GM18873 (cell line): ENCODE results near the gene SMTN.
"Not testable (repeated sequence)": the region's sequence is repeated elsewhere in the genome, so short reads cannot be mapped to it uniquely, and the experiment has no call there.

Source experiments
- ATAC-seq: cut with Tn5 transposase; IDR thresholded peaks from one replicate; pipeline ENCODE4 v1.9.1; 2021; ENCODE audit warnings: mild to moderate bottlenecking, moderate library complexity, moderate number of reproducible peaks; ENCODE audit not compliant: unreplicated experiment, low FRiP score

The SMTN gene

DNA sequence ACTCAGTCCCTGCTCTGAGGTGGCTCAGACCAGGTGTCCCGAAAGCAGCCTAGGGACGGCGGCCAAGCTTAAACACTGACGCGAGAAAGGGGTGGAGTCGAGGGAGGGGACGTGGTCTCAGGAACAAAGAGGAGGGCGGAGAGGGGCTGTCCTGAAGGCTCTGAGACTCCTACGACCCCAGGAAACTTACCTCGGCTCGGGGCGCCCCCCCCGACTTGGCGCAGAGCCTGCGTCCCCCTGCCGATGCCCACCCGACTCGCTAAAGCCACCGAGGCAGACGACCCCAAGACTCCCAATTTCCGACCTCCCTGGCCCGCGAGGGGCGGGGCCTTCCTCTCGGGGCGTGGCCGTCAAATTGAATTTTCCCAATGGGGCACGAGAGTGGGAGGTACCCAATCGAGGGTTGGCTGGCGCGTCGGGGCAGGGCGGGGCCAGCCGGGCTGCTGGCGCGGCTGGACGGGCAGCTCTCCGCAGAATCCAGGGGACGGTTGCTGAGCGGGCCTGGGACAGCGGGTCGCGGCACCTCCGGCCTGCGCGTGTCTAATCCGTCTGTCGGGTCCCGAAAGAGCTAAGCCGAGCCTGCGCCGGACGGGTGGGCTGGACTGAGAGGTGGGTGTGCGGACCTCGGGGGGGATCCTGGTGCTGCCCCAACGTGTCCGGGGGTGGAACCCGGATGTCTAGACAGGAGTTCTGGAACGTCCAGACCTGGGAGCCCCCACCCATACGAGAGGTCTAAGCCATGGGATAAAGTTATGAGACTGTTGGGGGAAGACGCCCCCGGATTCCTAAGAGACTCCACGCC, at the start of gene SMTN:
TSS of gene SMTN (plus strand) at position 471 of the 802 bp plus-strand sequence. CDS start 1,941 bp downstream, outside the sequence.
- peak; percentile 43 for ATAC-seq

GRCh38 chr22:31036671-31037550, 44.2 kb upstream of the SMTN start:
- ATAC-seq = no peak

- ATAC-seq = no peak
These were observed 42.4 kb upstream of the SMTN start for GRCh38 chr22:31038686-31039085.

GRCh38 chr22:31039393-31039792, 41.7 kb upstream of the SMTN start:
- no peak for ATAC-seq

DNA sequence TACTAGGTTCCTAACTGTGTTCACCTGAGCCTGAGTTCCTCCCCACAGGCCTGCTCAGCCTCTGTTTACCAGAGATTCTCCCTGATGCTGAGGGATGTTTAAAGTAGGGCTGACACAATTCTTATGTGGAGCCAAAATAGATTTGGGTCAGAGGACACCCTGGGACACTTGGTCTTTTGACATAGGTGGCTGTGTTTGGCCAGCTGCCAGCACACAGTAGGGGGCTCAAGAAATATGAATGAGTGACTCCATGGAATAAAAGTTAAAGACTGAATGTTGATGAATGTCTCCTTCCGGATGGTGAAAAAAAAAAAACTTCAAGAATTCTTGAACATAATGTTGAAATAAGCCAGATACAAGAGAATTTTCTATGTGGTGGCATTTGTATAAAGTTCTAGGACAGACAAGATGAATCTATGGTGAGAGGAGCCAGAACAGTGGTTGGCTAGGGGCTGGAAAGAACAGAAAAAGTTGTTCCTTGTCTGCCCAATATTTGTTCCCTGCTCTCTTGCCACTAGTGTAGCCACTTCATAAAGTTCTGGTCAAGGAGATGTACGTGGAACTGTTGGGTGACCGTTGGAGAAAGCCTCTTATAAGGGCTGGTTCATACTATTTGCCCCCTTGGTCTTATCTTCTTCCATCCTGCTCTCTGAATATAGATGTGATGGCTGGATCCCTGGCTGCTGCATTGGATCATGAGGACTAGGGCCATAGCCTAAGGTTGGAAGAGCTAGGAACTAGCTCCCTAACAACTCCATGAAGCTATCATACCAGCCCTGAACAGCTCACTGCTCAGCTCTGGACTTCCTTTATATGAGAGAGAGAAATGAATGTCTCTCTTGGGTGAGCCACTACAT, 40.3 kb upstream of the SMTN start:
- ATAC-seq = no peak

- ATAC-seq = no peak
These were observed 36.8 kb upstream of the SMTN start for GRCh38 chr22:31044262-31044861.

DNA sequence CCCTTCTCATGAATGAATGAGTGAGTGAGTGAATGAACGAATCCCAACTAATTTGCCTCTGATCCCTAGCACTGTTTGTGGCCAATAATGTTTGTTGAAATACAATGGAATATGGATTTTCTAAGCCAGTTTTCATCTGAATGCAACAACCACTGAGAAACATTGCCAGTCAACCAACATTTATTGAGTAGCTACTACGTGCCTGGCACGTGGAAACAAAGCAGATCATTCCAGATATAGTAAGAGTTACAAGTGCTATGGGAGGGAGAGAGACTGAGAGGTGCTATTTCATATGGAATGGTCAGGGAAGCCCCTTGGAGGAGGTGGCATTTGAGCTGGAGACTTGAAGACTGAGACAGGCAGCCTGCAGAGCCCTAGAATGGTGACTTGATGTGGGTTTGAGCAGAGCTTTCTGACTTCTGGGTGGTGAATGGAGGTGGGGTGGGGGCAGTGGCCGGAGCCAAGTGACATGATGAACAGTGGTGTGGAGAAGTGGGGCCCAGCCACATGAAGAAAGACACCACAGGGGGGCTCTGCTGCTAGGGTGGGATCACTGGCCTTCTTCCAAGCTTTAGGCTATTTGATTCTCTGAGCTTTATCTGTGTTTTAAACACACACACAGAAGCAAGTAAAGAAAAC, 35.1 kb upstream of the SMTN start:
- no peak for ATAC-seq

DNA sequence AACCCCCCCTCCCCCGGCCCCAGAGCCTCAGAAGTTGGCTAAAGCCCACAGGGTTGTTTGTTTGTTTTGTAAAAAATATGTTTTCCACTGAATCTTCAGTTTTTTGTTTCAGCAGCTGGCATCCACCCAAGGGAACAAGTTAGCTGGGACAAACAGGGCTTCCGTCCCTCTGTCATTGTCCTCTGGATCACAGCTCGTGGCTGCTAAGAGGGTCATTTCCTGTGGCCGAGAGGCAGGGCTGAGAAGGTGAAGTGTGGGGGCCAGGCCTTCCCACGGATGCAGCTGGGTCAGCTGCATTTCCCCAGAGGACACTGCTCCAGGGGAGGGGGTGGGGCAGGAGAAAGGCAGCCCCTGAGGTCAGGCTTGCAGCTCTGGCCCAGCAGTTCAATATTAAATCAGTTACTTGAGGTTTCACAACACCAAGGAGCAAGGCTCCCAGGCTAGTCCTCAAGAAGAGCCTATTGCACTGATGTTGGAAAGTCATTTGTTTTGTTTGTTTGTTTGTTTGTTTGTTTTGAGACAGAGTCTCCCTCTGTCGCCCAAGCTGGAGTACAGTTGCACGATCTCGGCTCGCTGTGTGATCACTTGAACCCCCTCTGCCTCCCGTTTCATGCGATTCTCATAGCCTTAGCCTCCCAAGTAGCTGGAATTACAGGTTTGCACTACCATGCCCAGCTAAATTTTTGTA, 34.4 kb upstream of the SMTN start:
- ATAC-seq = no peak

DNA sequence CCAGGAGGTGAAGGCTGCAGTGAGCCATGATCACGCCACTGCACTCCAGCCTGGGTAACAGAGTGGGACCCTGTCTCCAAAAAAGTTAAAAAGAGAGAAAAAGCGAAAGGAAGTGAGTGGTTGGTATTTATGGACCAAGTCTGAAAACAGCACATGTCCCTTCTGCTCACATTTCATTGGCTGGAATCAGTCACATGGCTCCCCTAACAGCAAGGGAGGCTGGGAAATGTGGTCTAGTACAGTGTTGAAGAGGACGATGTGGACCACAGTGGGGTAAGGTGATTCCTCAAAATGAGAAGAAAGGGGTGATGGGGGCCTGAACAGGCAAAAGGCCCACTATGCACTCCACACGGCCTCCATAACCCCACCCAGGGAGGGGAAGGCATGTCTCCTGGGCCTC, 32.5 kb upstream of the SMTN start:
- ATAC-seq = no peak

DNA sequence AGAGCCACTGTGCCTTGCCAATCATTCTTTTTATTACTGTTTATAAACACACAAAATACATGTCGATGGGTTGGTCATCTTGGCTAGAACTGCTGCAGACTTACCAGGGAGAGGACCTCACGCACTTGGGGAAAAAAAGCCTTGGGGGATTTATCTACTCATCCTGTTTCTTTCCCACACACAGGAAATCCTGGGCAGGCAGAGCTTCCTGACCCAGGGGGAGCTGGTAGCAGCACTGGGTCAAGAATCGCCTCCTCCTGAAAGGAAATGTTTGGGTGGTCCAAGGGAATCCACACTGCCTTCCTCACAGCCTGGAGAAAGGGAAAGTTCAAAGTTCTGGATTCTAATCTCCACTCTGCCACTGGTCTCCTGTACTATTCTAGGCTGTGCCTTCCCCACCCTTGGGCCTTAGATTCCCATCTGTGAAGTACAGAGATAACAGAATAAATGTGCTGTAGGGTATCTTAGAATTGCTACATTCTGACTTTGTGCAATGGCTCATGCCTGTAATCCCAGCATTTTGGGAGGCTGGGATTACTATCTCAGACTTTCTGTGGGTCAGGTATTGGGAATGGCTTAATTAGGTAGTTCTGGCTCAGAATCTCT, 31.2 kb upstream of the SMTN start:
- ATAC-seq = no peak

- ATAC-seq = no peak
These were observed 25.9 kb upstream of the SMTN start for GRCh38 chr22:31055117-31055634.

DNA sequence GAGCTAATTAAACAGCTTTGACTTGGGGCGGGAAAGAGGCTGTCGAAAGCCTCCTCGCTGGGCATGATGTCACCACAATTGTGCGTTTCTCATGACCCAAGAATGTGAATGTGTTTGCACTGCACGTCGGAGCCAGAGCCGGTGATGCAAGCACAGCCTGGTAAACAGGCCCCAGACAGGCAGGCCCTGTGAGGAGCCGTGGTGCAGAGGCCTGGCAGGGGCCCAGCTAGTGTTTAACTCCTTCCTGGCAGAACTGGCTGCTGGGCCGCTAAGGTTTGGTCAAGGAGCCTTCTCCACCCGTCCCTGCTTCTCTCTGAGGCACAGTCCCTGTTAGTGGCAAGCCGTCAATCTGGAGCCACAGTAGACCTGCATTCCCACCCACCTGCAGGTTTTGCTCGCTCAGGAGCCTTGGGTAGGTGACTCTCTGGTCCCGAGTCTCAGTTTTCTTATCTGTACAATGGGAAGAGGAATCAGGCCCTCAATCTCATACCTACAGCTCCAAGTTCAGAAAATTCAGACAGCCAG, 25.4 kb upstream of the SMTN start:
- no peak for ATAC-seq

DNA sequence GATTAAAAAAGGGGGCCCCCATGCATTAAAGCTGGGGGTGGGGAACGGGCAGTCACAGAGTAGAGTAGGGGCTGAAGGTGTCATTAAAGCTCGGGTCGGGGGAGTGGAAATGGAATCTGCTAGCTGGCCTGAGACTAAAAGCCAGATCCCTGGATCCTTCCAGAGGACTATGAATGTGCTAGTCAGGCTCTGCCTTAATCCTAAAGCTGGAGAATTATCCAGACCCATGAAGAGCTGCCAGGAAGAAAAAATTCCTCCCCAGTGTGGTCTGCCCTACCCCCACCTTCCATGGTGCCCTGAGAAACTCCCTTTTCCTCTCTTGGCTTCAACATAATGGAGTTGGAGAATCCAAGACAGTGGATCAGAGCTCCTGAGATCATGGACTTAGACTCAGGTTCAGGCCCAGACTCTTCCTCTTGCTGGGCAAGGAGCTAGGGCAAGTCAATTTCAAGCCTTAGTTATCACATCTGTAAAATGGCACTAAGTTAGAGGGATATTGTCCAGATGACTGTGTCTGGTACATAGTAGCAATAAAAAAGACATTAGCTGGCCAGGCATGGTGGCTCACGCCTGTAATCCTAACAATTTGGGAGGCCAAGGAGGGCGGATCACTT, 24.0 kb upstream of the SMTN start:
- no peak for ATAC-seq

DNA sequence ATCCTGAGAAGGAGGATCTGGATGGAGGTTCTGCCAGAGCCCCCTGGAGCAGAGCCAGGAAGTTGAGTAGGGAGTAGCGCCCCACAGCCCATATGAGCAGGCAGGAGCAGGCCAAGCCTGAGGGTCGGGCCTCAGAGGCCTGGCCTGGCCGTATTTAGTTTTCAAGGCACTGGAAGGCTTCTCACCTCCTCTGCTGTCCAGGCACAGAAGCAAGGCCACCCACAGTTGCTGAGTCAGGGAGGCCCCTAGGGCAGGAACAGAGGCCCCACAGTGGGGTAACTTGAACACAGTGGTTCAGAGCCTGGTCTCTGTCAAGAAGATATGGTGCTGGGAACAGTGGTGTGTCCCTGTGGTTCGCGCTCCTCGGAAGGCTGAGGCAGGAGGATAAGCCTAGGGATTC, 21.5 kb upstream of the SMTN start:
- ATAC-seq = not testable (repeated sequence)

DNA sequence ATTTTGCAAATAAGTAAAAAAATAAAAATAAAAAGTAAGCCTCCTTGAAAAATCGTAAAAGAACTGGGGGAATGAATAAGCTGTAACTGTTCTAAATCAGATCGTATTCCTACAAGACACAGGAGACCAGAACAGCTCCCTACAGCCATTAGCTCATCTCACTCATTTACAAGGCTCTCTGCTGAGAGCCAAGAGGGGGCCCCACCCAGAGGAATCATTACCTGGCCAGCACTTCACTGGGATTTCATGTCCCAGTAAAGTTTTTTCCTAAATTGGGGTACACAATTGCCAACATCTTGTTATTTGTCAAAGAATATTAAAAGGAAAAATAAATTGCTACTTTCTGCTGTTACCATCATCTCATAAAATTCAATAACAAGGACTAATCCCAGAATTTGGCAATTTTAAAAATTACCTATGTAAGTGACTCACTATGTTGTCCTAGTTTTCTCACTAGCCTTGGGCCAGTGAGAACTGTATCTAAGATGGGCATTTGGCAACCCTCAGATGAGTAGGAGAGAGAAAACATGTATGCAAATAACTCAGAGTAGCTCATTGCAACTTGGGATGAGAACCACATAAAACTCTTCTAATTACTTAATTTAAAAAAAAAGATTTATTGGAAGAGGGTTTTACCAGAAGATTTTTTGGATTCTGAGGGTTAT, 18.4 kb upstream of the SMTN start:
- ATAC-seq = no peak

DNA sequence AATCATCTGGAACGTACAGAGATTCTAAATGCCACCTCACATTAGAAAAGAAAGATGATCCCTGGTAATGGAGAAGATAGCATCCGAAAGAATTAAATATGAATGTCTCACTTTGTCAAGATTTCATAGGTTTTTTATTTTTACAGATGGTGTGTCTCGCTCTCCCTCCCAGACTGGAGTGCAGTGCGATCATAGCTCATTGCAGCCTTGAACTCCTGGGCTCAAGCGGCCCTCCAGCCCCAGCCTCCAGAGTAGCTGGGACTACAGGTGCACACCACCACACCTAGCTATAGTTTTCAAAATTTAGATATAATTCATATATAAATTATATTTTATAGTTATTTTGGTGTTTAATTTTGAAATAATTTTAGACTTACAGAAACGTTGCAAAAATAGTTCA, 16.7 kb upstream of the SMTN start:
- no peak for ATAC-seq

DNA sequence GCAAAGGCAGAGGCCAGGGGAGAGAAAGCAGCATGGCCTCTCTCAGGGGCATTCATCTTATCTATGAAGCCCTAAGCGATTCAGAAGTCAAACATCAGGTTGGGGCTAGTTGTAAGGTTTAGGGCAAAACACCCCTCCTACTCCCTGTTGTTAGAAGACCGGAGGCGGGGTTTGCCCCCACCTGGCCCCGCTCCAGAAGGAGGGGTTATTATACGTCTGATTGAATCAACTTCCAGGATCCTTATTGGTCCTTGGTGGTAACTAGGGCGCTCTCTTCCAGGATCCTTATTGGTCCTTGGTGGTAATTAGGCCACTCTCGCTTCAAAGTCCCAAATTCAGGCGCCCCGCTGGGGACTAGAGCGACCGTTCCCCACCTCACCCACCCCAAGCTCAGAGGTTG, 12.1 kb upstream of the SMTN start:
- ATAC-seq = no peak
